GM13977 (cell line): Measurements from ENCODE around the gene LTA4H.

Experiments
- DNase-seq: peaks from one replicate; pipeline ENCODE4 v3.0.0; 2012; ENCODE audit warnings: low spot score
- CTCF ChIP-seq: IDR thresholded peaks from 2 replicates; pipeline ENCODE4 v1.5.1; 2012; ENCODE audit warnings: mild to moderate bottlenecking, control low read depth; ENCODE audit not compliant: insufficient read depth; ENCODE audit errors: extremely low read depth, missing control alignments
- in situ Hi-C: fragments of 300-500 bp; cut with MboI; formaldehyde crosslinking; loops from one replicate; pipeline ENCODE4 v1.12.0; 2022; ENCODE audit warnings: low sequenced_read_pairs, low pct_unique_long_range_greater_than_20kb, mixed read lengths, inconsistent platforms; ENCODE audit not compliant: unreplicated experiment

Gene LTA4H

GRCh38 chr12:95993907-95994306, 41.5 kb downstream of the LTA4H start:
- TF ChIP-seq CTCF = no peak
- no peak for DNase-seq
- in situ Hi-C loops = no loop called here

- no peak for TF ChIP-seq CTCF
- DNase-seq = no peak
- in situ Hi-C loops = no loop called here
These were observed 45.3 kb downstream of the LTA4H start for GRCh38 chr12:95990136-95990535.

- in situ Hi-C loops = no loop called here
- no peak for DNase-seq
- TF ChIP-seq CTCF = no peak
These were observed 45.8 kb downstream of the LTA4H start for GRCh38 chr12:95989504-95990123.

- TF ChIP-seq CTCF = no peak
- no peak for DNase-seq
- in situ Hi-C loops = no loop called here
These were observed 46.7 kb downstream of the LTA4H start for GRCh38 chr12:95988506-95989275.

GRCh38 chr12:95986635-95987570, 48.5 kb downstream of the LTA4H start:
- DNase-seq = no peak
- in situ Hi-C loops = no loop called here
- no peak for TF ChIP-seq CTCF

- in situ Hi-C loops = no loop called here
- no peak for TF ChIP-seq CTCF
- DNase-seq = no peak
These were observed 50.7 kb downstream of the LTA4H start for GRCh38 chr12:95984682-95985081.
